Upper lobe of left lung (tissue), 6 donors: Measurements from ENCODE around the gene SF3A1. TPM values are rescaled to one million over a fixed set of nuclear protein-coding genes. Genes with fewer than 3 reads are reported as not detected.

Experiments used
- ATAC-seq, 2 donors: fragments of 200-7000 bp; cut with Tn5 transposase; one replicate each; pipeline ENCODE4 v1.9.1; 2022; ENCODE audit warnings: mild to moderate bottlenecking in 2 of 2, moderate library complexity in 2 of 2; ENCODE audit not compliant: low FRiP score in 2 of 2
- DNase-seq, 2 donors: peaks; one replicate each; pipeline ENCODE4 v3.0.0-alpha.2; 2019 to 2020
- H3K27ac ChIP-seq, 4 donors: fragments of 200-600 bp; sonication (generic); one replicate each; pipeline ENCODE4 v1.5.1; 2016 to 2019
- H3K27me3 ChIP-seq, 4 donors: fragments of 200-600 bp; sonication (generic); one replicate each; pipeline ENCODE4 v1.5.1; 2017 to 2019
- H3K36me3 ChIP-seq, 4 donors: fragments of 200-600 bp; sonication (generic); one replicate each; pipeline ENCODE4 v1.5.1; 2016 to 2019
- H3K4me1 ChIP-seq, 4 donors: fragments of 200-600 bp; sonication (generic); one replicate each; pipeline ENCODE4 v1.5.1; 2018 to 2019
- H3K4me3 ChIP-seq, 4 donors: fragments of 200-600 bp; sonication (generic); one replicate each; pipeline ENCODE4 v1.5.1; 2017 to 2019; ENCODE audit warnings: mild to moderate bottlenecking in 2 of 4, moderate library complexity in 1 of 4
- H3K9me3 ChIP-seq, 4 donors: fragments of 200-600 bp; sonication (generic); one replicate each; pipeline ENCODE4 v1.5.1; 2018 to 2019
- EP300 ChIP-seq, 4 donors: sonication (generic); formaldehyde crosslinking; IDR thresholded peaks; one replicate each; pipeline ENCODE4 v1.5.1; 2017; ENCODE audit warnings: antibody characterized with exemption in 4 of 4, control low read depth in 2 of 4
- POLR2A ChIP-seq, 4 donors: fragments of 450-650 bp; IDR thresholded peaks; one replicate each; pipeline ENCODE4 v1.5.1; 2016 to 2017; ENCODE audit warnings: antibody characterized with exemption in 4 of 4, mild to moderate bottlenecking in 2 of 4
- POLR2AphosphoS5 ChIP-seq, 2 donors: sonication (generic); formaldehyde crosslinking; IDR thresholded peaks; one replicate each; pipeline ENCODE4 v1.5.1; 2017; ENCODE audit warnings: antibody characterized with exemption in 2 of 2
- WGBS, 2 donors: methylation state at CpG; one replicate each; pipeline ENCODE4 v1.1.5; 2017 to 2018; 5-methylcytosine and 5-hydroxymethylcytosine counted together
- total RNA-seq, 6 donors: library from RNA; depleted of rRNA in 4 of 6; stranded (reverse); fragments of >200 nt in 4 of 6; gene quantifications; one replicate each; pipeline versions ENCODE4 v1.1.0 to v1.2.1, GENCODE V29; 2016 to 2021
- TF ChIP-seq, protein P1 (sequence below), 6 experiments: fragments of 450-650 bp in 4 of 6; fragments of 200-600 bp in 2 of 6; sonication (generic) in 2 of 6; IDR thresholded peaks; one replicate each; pipeline ENCODE4 v1.5.1; 2016 to 2019; ENCODE audit warnings: antibody characterized with exemption in 6 of 6
- donor health status: DM: no; HTN: no; CAD: no; lungs with moderate emphysema.
- donor health status: DM: no; HTN: yes; CAD: no; lungs with severe emphysema.

Gene SF3A1
- total RNA-seq, 6 donors from 2014 or later: 89.1 to 204 (median 138) TPM

GRCh38 chr22:30299322-30299721 lies 57.4 kb downstream of the SF3A1 start:
- Histone ChIP-seq H3K36me3 (peaks cover 8 to 79% (median 46%) of the 10 kb centered on the region in 4 donors), H3K27me3 (no peaks in the 10 kb centered on the region), H3K27ac (peak overlapping the region; percentile 63 to 94 (median 86)), H3K9me3 (no peaks in the 10 kb centered on the region), H3K4me3 (no peak overlapping the region), H3K4me1 (peaks cover 60 to 86% (median 75%) of the 10 kb centered on the region in 4 donors)
- DNase-seq (no peak), ATAC-seq (no peak)
- 93 to 97% methylated on average over 12 to 13 of the region's 13 CpGs for WGBS, 2 donors
- TF ChIP-seq POLR2AphosphoS5 (IDR thresholded peaks at IDR 0.05) (no peak), EP300 (IDR thresholded peaks at IDR 0.05) (no peak), POLR2A (IDR thresholded peaks at IDR 0.05) (no peak)
- TF ChIP-seq, protein P1, sequence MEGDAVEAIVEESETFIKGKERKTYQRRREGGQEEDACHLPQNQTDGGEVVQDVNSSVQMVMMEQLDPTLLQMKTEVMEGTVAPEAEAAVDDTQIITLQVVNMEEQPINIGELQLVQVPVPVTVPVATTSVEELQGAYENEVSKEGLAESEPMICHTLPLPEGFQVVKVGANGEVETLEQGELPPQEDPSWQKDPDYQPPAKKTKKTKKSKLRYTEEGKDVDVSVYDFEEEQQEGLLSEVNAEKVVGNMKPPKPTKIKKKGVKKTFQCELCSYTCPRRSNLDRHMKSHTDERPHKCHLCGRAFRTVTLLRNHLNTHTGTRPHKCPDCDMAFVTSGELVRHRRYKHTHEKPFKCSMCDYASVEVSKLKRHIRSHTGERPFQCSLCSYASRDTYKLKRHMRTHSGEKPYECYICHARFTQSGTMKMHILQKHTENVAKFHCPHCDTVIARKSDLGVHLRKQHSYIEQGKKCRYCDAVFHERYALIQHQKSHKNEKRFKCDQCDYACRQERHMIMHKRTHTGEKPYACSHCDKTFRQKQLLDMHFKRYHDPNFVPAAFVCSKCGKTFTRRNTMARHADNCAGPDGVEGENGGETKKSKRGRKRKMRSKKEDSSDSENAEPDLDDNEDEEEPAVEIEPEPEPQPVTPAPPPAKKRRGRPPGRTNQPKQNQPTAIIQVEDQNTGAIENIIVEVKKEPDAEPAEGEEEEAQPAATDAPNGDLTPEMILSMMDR (IDR thresholded peaks at IDR 0.05): no peak

GRCh38 chr22:30297991-30298701 lies 58.5 kb downstream of the SF3A1 start:
- H3K27ac ChIP-seq: peak overlapping the region; percentile 63 to 94 (median 86)
- peak; percentile 16 to 66 for ATAC-seq

DNA sequence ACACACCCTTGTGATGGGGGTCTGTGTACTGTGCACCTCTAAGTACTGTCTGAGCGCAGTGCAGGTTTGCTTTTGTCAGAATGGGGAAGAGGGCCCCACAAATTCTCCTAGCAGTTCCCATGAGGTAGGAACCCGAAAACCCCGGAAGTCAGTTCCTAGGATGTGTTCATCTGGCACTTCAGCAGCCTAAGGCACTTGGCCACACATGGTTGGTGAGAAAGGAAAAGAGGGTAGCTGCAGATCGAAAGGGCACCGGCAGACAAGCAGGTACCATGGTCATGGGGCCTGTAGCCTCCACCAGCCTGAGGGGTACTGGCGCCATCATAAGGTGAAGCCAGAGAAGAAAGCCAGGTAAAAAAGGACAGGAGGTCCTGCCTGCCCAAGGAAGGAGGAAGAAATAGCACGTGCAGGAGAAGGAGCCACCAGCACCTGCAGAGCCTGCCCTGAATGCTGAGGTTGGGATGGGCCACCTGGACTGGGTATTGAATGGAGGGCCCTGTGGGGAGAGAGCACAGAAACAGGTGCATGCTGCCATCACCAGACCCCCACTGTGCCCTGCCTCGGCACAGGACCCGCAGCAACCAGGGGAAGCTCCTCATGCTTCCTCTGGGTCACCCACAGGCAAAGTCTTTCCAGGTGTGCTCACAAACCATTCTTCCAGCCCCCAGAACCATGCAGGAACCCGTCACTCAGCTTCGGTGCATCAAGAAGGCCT lies 59.3 kb downstream of the SF3A1 start:
- Histone ChIP-seq H3K4me1 (peaks cover 45 to 67% (median 57%) of the 10 kb centered on the region in 4 donors), H3K27ac (peak overlapping the region; percentile 63 to 94 (median 86)), H3K9me3 (no peaks in the 10 kb centered on the region), H3K36me3 (peaks cover 26 to 90% (median 62%) of the 10 kb centered on the region in 4 donors), H3K4me3 (peak overlapping the region in 1 of 4 donors; percentile 2), H3K27me3 (no peaks in the 10 kb centered on the region)
- WGBS, 2 donors: 72 to 84% methylated on average over 11 of the region's 11 CpGs
- ATAC-seq: no peak
- DNase-seq: no peak
- TF ChIP-seq POLR2AphosphoS5 (IDR thresholded peaks at IDR 0.05): no peak
- no peak for TF ChIP-seq EP300 (IDR thresholded peaks at IDR 0.05)
- TF ChIP-seq, protein P1 (IDR thresholded peaks at IDR 0.05): no peak
- TF ChIP-seq POLR2A (IDR thresholded peaks at IDR 0.05): no peak

More at GRCh38 chr22:30297991-30298701, 58.5 kb downstream of the SF3A1 start:
- Histone ChIP-seq H3K36me3 (peaks cover 20 to 85% (median 56%) of the 10 kb centered on the region in 4 donors), H3K4me3 (no peak overlapping the region), H3K4me1 (peaks cover 49 to 74% (median 63%) of the 10 kb centered on the region in 4 donors), H3K9me3 (no peaks in the 10 kb centered on the region), H3K27me3 (no peaks in the 10 kb centered on the region)
- WGBS, 2 donors: 69 to 78% methylated on average over 9 of the region's 9 CpGs
- peak in 1 of 2 donors; percentile 87 for DNase-seq
- TF ChIP-seq, protein P1 (IDR thresholded peaks at IDR 0.05): peak in 1 of 6 experiments; percentile 43
- TF ChIP-seq POLR2A (IDR thresholded peaks at IDR 0.05) (no peak), EP300 (IDR thresholded peaks at IDR 0.05) (peak in 1 of 4 donors; percentile 84), POLR2AphosphoS5 (IDR thresholded peaks at IDR 0.05) (peak; percentile 61 to 72)

DNA sequence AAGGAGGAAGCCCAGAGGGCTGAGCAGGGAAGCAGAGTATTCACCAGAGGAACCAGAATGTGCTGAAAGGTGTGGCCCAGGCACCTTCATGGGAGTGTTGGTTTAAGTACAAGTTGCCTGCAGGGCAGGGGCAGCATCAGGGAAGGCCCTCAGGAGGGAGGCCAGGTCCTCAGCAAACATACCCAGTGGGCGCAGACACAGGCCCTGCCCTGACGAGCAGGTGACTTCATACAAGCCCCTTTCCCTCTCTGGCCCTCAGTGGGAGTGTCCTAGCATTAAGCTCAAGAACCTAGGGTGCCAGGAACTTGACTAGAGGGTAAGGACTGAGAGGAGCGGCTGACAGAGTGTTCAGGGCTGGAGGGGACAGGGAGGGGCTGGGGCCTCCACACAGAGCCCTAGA lies 59.9 kb downstream of the SF3A1 start:
- H3K9me3 ChIP-seq: no peaks in the 10 kb centered on the region
- H3K27me3 ChIP-seq: no peaks in the 10 kb centered on the region
- peak overlapping the region; percentile 63 to 94 (median 86) for H3K27ac ChIP-seq
- DNase-seq (peak in 1 of 2 donors; percentile 84), ATAC-seq (peak in 1 of 2 donors; percentile 16)
- peaks cover 45 to 66% (median 57%) of the 10 kb centered on the region in 4 donors for H3K4me1 ChIP-seq
- WGBS, 2 donors: 51 to 61% methylated on average over 3 of the region's 3 CpGs
- no peak overlapping the region for H3K4me3 ChIP-seq
- peaks cover 28 to 96% (median 68%) of the 10 kb centered on the region in 4 donors for H3K36me3 ChIP-seq
- TF ChIP-seq POLR2AphosphoS5 (IDR thresholded peaks at IDR 0.05) (no peak), EP300 (IDR thresholded peaks at IDR 0.05) (no peak), POLR2A (IDR thresholded peaks at IDR 0.05) (peak in 1 of 4 donors; percentile 11)
- TF ChIP-seq, protein P1 (IDR thresholded peaks at IDR 0.05): no peak
